Measurements from ENCODE around the gene AP2M1.

GRCh38 chr3:184164648-184165330, 9.9 kb upstream of the AP2M1 start:
- TF ChIP-seq SUZ12 (IDR thresholded peaks at IDR 0.05; ENCODE audit: low read depth, low read length) (no peak), TCF7L2 (IDR thresholded peaks at IDR 0.05; ENCODE audit: low read depth, low read length) (no peak), ISX (CRISPR knock-in tag; conservative IDR thresholded peaks at IDR 0.05) (no peak), ELF4 (CRISPR knock-in tag; IDR thresholded peaks at IDR 0.05; ENCODE audit: borderline replicate concordance) (no peak), YY1 (IDR thresholded peaks at IDR 0.05; ENCODE audit: insufficient read depth, insufficient replicate concordance, low read depth, low read length) (no peak), CBX2 (IDR thresholded peaks at IDR 0.05; ENCODE audit: low read depth, low read length) (no peak), CBX2 (CRISPR knock-in tag; IDR thresholded peaks at IDR 0.05; ENCODE audit: low read depth) (no peak), KDM5A (IDR thresholded peaks at IDR 0.05; ENCODE audit: borderline replicate concordance, low read length) (no peak), XRCC5 (optimal IDR thresholded peaks at IDR 0.05; ENCODE audit: low read length) (no peak), TCF7 (IDR thresholded peaks at IDR 0.05; ENCODE audit: low read depth) (no peak), STAT6 (CRISPR knock-in tag; IDR thresholded peaks at IDR 0.05; ENCODE audit: borderline replicate concordance) (no peak), CTCF (CRISPR knock-in tag; IDR thresholded peaks at IDR 0.05) (no peak)
